Muscle of arm (tissue), 12 donors: Measurements from ENCODE around the gene ZNF423. TPM values are rescaled to one million over a fixed set of nuclear protein-coding genes. Genes with fewer than 3 reads are reported as not detected.

Experiments used
- DNase-seq: peaks from one replicate; pipeline ENCODE4 v3.0.0-alpha.2; 2013
- polyA plus RNA-seq, 12 donors: library from polyadenylated mRNA; unstranded; fragments of 120-200 nt; gene quantifications; one replicate each; pipeline ENCODE4 v1.2.1, GENCODE V29; 2013; ENCODE audit not compliant: insufficient read length in 12 of 12

Gene ZNF423
- polyA plus RNA-seq, 12 donors: 22.6 to 37.5 (median 25.9) TPM; not detected in 1

DNA sequence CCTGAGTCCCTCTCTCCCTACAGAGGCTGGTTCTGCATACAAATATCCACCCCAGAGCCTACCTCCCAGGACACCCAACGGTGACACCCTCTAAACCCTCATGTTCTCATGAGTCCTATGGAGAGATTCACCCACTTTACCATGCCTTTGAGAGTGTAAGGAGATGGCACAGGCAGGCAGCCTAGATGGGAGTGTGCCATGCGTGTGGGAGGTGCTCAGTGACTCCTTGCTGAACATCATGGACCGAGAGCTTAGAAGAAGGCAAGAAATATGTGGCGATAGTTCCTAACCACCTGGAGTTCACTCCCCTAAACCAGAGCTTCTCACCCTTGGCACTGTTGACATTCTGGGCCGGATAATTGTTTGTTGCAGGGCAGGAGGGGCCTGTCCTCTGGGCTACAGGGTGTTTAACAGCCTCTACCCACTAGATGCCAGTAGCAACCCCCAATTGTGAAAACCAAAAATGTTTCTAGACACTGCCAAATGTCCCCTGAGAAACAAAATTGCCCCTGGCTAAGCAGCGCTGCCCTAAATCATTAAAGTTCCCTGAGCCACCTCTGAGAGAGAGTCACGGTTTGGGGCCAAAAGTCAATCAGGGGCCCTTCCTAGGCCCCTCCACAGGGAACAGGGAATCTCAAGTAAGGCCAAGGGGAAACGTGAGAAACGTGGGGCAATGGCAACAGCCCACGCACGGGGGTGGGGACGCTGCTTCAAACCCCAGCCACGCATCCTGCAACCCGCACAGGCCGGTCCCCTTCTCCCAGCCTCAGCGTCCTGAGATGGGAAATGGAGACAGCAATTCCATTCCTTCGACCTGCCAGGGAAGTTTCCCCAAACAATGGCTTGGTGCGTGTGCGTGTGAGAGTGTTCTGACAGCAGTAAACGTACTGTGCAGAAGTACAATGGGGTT, 415.5 kb downstream of the ZNF423 start:
- DNase-seq: no peak

- DNase-seq: no peak
Observed at GRCh38 chr16:49439676-49440075, 416.2 kb downstream of the ZNF423 start.

DNA sequence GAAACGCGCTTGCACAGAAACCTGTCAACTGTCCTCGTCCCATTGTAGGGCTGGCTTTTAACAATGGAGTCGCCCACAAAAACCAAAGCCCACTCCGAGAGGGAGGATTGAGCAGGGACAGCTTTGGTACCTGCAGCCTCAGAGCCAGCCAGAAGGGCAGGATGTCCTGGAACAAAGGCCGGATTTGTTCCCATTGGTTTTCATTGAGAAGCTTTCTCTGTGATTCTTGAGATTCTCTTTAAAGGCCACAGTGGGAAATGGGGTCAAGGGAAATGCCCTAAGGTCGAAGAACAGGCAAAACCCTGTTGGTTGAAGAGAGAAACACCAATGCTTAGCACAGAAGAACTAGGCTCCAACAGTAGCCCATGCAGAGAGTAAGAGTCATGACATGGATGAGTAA, 416.9 kb downstream of the ZNF423 start:
- no peak for DNase-seq

Other genes with a start within 250 kb of the ZNF423 start
- gene CNEP1R1, start 169.1 kb upstream of the ZNF423 start, polyA plus RNA-seq: 10 to 100 TPM in 11 of 12 donors, not detected in 1; 14.1 to 28.5 (median 21.9) TPM
- gene HEATR3, start 209.9 kb upstream of the ZNF423 start, polyA plus RNA-seq: 10 to 100 TPM in 11 of 12 donors, not detected in 1; 13.6 to 45.5 (median 17.6) TPM